ENCODE measurements around the gene SMCO2.

DNA sequence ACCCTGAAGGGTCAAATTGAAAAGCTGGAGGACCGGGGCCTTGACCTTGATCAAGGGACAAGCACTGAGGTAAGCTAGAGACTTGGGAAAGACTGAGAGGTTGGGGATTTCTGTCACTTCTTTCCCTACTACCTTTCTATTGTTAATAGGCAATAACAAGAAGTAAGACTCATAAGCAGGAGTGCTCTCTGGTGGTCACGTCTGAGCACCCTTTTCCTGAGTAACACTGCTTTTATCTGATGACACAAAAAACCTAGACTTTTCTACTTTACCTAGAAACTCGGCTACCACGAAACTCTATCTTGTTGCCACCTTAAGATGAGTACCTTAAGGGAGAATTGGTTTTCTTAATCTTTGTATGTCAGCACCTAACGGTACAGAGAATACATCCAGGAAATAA is 41.9 kb downstream of the SMCO2 start:
- TF ChIP-seq, protein P1, sequence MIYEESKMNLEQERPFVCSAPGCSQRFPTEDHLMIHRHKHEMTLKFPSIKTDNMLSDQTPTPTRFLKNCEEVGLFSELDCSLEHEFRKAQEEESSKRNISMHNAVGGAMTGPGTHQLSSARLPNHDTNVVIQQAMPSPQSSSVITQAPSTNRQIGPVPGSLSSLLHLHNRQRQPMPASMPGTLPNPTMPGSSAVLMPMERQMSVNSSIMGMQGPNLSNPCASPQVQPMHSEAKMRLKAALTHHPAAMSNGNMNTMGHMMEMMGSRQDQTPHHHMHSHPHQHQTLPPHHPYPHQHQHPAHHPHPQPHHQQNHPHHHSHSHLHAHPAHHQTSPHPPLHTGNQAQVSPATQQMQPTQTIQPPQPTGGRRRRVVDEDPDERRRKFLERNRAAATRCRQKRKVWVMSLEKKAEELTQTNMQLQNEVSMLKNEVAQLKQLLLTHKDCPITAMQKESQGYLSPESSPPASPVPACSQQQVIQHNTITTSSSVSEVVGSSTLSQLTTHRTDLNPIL (CRISPR knock-in tag; IDR thresholded peaks at IDR 0.05; ENCODE audit: low read depth): no peak
- no peak for TF ChIP-seq TOX (CRISPR knock-in tag; IDR thresholded peaks at IDR 0.05; ENCODE audit: borderline replicate concordance)
- no peak for TF ChIP-seq RARB (CRISPR knock-in tag; IDR thresholded peaks at IDR 0.05)
- no peak for TF ChIP-seq ZC3H10 (CRISPR knock-in tag; IDR thresholded peaks at IDR 0.05)
- TF ChIP-seq ARNTL (CRISPR knock-in tag; IDR thresholded peaks at IDR 0.05; ENCODE audit: borderline replicate concordance, low read depth): no peak
- no peak for TF ChIP-seq TCF4 (CRISPR knock-in tag; IDR thresholded peaks at IDR 0.05; ENCODE audit: borderline replicate concordance)
- no peak for TF ChIP-seq ZNF565 (CRISPR knock-in tag; conservative IDR thresholded peaks at IDR 0.05; ENCODE audit: low read depth)
- no peak for TF ChIP-seq CSDC2 (CRISPR knock-in tag; IDR thresholded peaks at IDR 0.05)
- TF ChIP-seq, protein P2, sequence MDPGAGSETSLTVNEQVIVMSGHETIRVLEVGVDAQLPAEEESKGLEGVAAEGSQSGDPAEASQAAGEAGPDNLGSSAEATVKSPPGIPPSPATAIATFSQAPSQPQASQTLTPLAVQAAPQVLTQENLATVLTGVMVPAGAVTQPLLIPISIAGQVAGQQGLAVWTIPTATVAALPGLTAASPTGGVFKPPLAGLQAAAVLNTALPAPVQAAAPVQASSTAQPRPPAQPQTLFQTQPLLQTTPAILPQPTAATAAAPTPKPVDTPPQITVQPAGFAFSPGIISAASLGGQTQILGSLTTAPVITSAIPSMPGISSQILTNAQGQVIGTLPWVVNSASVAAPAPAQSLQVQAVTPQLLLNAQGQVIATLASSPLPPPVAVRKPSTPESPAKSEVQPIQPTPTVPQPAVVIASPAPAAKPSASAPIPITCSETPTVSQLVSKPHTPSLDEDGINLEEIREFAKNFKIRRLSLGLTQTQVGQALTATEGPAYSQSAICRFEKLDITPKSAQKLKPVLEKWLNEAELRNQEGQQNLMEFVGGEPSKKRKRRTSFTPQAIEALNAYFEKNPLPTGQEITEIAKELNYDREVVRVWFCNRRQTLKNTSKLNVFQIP (CRISPR knock-in tag; IDR thresholded peaks at IDR 0.05; ENCODE audit: borderline replicate concordance, low read depth): no peak
- no peak for TF ChIP-seq BACH2 (CRISPR knock-in tag; IDR thresholded peaks at IDR 0.05; ENCODE audit: borderline replicate concordance)

Data from SK-N-SH treated with all-trans-retinoic acid at 6 μM for 48 hours (cell line).